SK-N-DZ (cell line): ENCODE data around the gene AKAP13.

Source experiments
- DNase-seq: peaks from one replicate; pipeline ENCODE4 v3.0.0-alpha.2; 2015; ENCODE audit warnings: low spot score

AKAP13 gene

DNA sequence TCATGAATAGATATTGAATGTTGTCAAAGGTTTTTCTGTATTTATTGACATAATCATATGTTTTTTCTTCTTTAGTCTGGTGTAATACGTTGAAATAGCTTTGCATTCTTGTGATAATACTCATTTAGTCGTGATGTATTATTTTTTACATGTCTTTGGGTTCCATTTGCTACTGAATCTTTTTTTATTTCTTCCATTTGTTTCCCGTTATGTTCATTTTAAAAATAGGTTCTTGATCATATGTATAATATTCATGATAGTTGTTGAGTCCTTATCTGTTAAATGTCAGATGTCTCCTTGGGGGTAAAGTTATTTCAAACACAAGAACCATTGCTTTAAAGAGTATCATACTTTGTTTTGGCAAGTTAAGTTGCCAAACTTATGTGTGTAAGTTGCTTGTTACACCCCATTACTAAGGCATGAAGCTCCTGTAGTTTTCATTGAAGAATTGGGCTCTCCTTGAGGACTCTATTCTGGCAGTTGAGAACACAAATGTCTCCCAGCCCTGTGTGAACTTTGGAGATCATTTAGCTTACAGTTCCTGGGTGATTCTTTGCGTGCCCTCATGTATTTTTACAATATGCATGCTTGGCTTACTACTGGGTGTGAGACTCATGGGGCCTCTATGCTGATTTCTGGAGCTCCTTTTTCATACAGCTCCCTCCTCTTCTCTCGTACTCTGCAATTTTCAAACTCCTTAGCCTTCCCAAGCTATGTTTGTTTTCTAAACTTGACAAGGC lies 8.3 kb downstream of the AKAP13 start:
- no peak for DNase-seq

DNA sequence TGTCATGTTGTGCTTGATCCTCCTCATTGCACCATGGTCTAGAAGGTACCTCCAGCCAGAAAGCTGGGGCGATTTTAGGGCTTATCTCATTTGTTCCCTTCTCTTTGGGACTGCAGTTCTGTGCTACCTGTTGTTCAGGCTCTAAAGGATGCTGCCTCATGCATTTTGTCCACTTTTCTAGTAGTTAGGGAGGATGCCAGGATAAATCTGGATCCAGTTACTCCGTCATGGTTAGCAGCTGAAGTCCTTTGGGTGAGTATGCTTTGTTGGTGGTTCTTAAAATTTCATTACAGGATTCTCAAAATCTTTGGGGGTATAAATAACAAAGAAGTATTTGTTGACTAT lies 8.9 kb downstream of the AKAP13 start:
- DNase-seq, result no peak

DNA sequence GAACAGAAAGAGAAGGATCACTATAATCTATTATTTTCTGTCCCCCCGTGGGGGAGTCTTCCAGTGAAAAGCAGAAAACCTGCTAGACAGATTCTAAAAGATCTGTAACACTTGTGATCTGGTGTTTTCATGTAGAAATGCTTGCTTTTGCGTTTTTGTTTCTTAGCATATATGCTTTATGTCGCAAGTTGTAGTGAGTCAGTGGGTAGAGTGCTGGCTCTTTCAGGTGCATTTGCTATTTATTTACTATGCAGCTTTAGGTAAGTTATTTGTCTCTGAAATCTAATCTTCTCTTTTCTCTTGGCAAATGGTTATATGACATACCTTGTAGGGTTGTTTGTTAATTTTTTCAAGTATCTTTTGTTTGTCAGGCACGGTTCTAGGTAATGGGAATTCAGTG lies 9.4 kb downstream of the AKAP13 start:
- DNase-seq, result no peak

- no peak for DNase-seq
Observed at GRCh38 chr15:85393210-85393609, 12.8 kb downstream of the AKAP13 start.

- no peak for DNase-seq
Observed at GRCh38 chr15:85394554-85395333, 14.3 kb downstream of the AKAP13 start.

- no peak for DNase-seq
Observed at GRCh38 chr15:85396554-85396953, 16.2 kb downstream of the AKAP13 start.

DNA sequence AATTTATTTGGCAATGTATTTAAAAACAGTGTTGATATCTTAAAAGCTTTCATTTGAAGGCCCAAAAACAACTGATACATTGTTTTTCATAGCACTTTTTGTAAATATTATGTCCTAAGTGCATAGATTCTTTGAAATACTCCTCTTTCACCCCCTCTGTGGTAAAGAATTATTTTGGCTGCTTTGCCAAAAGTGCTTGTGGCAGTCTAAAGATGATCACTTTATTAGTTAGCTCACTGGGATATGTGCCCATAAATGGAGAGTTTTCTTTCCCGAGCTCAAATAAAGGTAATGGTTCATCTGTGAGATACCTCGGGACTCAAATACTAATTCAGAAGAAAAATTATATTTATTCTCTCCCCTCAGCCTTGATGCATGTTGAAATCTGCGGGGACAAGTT lies 16.7 kb downstream of the AKAP13 start:
- DNase-seq, result no peak

GRCh38 chr15:85397926-85398325 lies 17.5 kb downstream of the AKAP13 start:
- DNase-seq, result no peak

- no peak for DNase-seq
Observed at GRCh38 chr15:85398822-85399221, 18.4 kb downstream of the AKAP13 start.

DNA sequence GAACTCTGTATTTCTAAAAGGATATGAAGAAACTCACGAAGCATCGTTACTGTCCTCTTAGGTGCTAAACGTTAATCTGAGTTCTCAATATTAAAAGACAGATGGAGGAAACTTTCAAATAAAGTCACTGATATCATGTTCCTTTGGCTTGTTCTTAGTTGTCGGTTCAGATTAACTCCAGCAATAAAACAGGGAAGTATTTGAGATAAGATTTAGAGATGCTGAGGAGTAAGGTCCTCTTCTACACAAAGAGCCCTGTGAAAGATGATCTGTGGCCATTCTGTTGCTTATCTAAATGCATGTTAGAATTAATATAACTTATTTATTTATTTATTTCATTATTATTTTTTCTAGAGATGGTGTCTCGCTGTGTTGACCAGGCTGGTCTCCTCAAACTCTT lies 19.2 kb downstream of the AKAP13 start:
- no peak for DNase-seq

GRCh38 chr15:85400606-85401005 lies 20.2 kb downstream of the AKAP13 start:
- DNase-seq, result no peak

DNA sequence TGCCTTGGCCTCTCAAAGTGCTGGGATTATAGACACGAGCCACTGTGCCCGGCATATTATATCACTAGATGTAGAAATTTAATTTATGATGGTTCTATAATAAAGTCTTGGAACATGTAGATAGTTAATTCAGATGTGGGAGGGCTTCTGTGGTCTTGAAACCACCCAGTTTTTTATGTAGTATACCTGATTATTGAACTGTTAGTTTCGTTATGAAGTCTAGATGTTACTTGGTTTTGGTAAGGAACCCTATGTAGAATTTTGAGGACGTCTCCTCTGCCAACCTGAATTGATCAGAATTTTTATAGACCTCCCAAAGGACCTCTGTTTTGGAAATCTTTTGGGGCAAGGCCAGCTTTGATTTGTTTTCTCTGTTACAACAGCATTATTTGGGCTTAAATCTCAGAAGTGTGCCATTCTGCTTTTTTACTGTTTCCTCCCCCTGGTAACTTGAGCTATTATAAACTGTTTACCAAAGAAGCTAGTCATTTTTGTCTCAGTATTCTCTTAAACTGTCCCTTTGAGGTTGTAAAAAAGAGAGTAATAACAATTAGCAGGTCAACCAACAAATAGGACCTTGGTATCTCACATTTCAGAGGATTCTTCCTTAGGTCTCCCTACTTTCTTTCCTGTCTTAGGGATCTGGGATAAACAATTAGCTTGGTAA lies 20.8 kb downstream of the AKAP13 start:
- no peak for DNase-seq

- DNase-seq, result no peak
Observed at GRCh38 chr15:85402195-85402881, 21.9 kb downstream of the AKAP13 start.

DNA sequence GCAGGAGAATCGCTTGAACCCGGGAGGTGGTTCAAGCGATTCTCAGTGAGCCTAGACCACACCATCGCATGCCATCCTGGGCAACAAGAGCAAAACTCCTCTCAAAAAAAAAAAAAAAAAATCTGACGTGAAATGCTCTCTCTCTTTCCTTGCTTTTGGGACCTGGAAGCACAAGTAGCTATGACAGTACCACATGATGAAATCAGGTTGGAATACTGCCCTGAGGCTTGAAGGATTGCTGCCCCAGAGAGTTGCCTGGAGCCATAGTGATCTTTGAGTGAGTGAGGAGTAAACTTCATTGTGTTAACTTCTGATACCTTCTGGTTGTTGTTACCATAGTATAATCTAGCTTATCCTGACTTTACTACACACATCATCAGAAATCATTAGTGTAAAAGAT lies 23.3 kb downstream of the AKAP13 start:
- no peak for DNase-seq

DNA sequence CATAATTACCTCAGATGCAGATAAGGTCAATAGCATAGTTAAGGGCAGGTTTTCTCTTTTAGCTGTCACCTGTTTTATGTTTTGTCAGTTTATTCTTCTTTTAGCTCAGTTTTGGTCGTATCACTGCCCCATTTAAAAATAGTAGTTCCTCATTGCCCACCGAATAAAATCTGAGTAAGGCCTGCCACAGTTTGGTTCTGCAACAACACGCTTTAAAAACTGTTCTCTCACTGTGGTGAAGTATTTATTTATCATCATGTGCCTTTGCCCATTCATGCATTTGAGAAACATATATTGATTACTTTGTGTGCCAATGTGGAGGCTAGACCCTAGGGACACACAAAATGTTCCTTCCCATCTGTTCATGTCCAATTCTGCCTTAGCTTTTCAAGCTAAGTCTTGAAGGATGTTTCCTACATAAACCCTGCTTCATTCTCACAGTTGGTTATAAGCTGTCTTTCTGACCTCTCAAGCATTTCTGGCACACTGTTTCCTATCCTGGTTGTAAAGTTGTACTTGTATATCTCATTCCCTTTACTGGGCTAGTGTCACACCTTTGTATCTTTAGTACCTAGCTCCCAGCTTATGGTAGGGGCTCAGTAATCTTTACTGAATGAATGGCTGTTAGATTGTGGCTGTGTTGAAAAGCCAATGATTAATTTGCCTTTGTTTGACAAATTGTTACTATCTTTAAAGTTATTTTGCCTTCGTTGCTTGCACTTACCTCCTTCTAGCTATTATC lies 23.9 kb downstream of the AKAP13 start:
- no peak for DNase-seq

- DNase-seq, result no peak
Observed at GRCh38 chr15:85404918-85405866, 24.8 kb downstream of the AKAP13 start.

DNA sequence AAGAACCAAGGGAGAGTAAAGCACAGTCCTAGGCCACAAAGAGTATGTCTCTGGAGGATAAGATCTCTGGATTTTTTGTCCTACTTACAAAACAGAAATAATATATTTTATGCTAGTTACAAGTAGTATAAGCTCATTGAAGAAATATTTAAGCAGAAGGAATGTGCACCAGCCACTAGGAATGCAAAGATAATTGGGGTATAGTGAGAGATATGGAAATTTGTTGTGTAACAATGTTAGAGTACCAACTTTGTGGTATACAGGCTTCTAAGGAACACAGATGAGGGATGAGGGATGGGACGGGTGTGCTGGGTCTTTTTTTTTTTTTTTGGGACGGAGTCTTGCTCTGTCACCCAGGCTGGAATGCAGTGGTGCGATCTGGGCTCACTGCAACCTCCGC lies 26.5 kb downstream of the AKAP13 start:
- DNase-seq, result no peak

DNA sequence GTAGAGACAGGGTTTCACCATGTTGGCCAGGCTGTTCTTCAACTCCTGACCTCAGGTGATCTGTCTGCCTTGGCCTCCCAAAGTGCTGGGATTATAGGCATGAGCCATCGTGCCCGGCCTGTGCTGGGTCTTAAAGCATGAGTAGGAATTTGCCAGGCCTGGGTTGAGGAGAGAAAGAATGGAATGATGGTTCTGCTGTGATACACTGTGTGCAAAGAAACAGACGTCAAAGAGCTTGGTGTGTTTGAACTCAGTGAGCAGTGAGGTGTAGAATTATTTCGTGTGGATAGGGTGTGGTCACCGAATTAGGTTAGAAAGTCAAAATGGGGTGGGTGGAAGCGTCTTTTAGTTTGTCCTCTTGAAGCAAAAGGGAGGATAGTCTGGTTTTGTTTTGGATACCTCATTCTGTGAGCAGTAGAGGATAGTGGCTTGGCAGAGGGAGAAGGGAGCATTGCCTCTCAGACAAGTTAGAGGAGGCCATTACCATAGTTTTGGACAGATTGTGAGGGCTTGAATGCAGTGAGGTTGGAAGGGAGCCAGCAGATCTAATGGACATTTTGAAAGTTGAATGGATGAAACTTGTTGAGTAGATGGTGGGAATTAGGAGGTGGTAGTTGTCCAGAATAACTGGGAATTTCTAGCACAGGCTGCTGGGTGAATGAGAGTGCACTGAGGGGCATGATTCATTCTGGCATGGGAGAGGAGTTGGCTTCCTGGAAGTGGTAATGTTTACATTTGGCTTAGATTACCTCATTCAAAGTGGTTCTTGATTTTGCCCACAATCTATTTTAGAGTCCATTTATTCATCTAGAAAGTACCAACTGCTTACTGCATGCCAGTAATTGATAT lies 27.2 kb downstream of the AKAP13 start:
- no peak for DNase-seq

DNA sequence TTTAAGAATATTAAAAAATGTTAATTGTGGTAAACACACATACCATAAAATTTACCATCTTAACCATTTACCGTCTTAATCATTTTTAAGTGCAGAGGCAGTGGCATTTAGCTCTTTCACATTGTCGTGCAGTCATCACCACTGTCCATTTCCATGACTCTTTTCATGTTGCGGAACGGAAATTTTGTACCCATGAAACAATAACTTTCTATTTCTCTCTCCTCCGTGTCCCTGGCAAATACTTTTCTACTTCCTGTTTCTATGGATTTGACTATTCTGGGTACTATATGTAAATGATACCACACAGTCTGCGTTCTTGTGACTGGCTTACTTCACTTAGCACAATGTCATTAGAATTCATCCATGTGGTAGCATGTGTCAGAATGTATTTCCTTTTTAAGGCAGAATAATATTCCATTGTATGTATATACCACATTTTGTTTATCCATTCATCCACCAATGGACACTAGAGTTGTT lies 27.9 kb downstream of the AKAP13 start:
- no peak for DNase-seq
